ENCODE data around the gene SOD3.

DNA sequence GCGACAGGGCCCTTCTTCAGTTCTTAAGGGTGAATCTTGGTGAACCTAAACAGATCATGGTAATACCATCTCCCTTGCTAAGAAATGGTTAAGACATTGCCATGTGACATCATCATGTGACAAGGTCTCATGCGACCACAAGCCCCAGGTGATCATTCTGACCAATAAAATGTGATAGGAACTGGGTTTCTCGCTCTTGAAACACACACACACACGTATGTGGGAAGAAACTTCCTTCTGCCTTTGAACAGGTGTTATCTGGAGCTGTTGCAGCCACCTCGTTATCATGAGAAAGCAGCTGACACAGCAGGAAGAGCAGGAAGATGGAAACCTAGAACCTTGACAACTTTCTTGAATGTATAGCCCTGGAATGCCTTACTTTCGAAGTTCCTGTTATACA lies 10.2 kb downstream of the SOD3 start:
- no peak for TF ChIP-seq EZH2 (IDR thresholded peaks at IDR 0.05; ENCODE audit: insufficient read depth, low read length)
- TF ChIP-seq, protein P1, sequence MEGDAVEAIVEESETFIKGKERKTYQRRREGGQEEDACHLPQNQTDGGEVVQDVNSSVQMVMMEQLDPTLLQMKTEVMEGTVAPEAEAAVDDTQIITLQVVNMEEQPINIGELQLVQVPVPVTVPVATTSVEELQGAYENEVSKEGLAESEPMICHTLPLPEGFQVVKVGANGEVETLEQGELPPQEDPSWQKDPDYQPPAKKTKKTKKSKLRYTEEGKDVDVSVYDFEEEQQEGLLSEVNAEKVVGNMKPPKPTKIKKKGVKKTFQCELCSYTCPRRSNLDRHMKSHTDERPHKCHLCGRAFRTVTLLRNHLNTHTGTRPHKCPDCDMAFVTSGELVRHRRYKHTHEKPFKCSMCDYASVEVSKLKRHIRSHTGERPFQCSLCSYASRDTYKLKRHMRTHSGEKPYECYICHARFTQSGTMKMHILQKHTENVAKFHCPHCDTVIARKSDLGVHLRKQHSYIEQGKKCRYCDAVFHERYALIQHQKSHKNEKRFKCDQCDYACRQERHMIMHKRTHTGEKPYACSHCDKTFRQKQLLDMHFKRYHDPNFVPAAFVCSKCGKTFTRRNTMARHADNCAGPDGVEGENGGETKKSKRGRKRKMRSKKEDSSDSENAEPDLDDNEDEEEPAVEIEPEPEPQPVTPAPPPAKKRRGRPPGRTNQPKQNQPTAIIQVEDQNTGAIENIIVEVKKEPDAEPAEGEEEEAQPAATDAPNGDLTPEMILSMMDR (IDR thresholded peaks at IDR 0.05; ENCODE audit: insufficient read depth, low read depth, low read length), result no peak

Data from astrocyte (in vitro differentiated cells and primary cell).